ENCODE results near the gene ADAMTS9.

DNA sequence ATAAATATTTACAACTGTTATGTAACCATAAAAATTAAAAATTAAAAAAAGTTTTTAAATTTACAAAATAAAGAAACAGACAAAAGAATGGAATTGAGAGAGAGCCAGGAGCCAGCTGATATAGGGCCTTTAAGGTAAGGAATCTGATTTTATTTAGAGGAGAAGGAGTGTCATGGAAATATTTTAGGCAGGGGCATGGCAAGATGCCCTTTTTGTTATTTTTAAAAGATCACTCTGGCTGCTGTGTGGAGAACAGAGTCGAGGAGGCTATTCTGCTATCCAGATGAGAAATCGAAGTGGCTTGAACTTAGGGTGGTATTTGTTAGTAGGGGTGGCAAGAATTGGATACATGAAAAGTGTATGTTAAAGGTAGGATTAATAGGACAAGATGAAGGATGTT is 9.1 kb upstream of the ADAMTS9 start:
- TF ChIP-seq CTCF (conservative IDR thresholded peaks at IDR 0.05) = no peak
- TF ChIP-seq EZH2 (IDR thresholded peaks at IDR 0.05; ENCODE audit: low read depth) = no peak

All from PC-9 (cell line).